Astrocyte of the hippocampus (primary cell): ENCODE measurements around the gene MYBPHL.

Experiments
- DNase-seq: peaks from one replicate; pipeline ENCODE4 v3.0.0; 2011; ENCODE audit warnings: low read depth, low spot score

Gene MYBPHL

DNA sequence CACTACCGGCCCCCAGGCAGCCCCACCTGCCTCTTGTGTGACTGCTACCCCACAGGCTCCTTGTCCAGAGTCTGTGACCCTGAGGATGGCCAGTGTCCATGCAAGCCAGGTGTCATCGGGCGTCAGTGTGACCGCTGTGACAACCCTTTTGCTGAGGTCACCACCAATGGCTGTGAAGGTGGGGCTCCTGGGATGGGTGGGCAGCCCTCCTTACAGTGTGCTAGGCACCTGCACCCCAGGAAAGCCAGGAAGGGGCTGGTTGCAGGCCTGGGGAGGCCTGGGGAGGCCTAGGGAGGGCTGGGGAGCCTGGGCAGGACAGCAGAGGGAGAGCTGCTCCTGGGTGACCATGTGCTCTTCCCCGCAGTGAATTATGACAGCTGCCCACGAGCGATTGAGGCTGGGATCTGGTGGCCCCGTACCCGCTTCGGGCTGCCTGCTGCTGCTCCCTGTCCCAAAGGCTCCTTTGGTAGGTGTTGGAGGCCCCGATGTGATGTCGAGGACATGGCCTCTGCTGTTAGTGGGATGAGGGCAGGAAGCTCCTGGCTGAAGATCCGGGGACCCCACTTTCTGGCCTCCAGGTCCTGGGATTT lies 41.0 kb downstream of the MYBPHL start:
- DNase-seq = no peak

DNA sequence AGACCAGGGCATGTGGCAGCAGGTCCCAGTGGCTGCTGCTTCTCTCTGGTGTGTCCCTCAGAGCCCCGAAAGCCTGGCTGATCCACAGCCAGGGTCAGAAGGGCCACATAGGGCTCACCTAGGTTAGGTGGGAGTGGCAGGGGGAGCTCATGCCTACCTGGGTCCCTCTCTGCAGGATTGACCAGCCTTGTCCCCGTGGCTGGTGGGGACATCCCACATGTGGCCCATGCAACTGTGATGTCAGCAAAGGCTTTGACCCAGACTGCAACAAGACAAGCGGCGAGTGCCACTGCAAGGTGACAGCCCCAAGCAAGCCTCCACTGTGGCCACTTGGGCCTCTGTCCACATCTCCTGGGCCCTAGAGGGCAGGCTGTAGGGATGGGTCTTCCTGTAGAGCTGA lies 41.8 kb downstream of the MYBPHL start:
- no peak for DNase-seq

DNA sequence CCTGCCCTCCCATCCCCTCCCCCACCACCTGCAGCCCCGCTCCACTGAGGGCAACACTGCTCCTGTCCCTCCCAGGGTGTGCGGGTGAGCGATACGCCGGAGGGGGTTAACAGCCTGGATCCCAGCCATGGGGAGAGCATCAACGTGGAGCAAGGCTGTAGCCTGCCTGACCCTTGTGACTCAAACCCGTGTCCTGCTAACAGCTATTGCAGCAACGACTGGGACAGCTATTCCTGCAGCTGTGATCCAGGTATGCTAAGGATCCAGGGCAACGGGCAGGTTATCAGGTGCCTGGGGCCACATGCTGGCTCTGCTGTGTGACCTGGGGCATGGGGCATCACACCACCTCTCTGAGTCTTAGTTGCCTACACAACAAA lies 42.4 kb downstream of the MYBPHL start:
- DNase-seq = no peak

DNA sequence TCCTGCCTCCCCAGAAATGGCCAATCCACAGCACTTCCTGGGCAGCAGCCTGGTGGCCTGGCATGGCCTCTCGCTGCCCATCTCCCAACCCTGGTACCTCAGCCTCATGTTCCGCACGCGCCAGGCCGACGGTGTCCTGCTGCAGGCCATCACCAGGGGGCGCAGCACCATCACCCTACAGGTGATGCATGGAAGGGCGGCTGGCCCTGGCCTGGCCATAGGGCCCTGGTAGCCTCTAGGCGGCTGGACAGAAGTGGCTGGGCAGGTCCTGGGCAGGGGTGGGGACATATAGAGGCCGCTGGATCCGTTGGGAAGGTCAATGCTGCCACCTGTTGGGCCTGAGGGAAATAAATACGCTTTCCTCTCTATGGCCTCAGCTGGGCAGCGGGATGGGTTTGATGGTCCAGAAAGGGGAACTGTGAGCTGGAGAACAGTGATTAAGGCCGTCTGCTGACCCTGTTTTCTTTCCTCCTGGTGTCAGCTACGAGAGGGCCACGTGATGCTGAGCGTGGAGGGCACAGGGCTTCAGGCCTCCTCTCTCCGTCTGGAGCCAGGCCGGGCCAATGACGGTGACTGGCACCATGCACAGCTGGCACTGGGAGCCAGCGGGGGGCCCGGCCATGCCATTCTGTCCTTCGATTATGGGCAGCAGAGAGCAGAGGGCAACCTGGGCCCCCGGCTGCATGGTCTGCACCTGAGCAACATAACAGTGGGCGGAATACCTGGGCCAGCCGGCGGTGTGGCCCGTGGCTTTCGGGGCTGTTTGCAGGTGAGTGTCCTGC lies 43.0 kb downstream of the MYBPHL start:
- DNase-seq = peak; percentile 90

DNA sequence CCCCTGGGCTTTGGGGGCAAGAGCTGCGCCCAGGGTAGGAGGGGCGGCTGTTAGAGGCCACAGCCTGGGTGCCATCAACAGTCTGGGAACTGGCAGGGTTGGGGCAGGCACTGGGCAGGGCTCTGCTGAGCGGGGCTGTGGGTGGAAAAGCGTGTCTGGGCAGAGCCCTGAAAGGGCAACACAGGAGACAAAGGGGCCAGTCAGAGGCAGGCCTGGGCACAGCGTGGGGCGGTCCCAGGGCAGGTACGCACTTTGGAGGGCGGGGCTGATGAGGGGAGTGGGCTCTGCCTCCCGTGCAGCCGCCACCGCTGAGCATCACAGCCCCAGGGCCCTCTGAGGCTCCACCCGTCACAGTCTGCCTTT lies 43.6 kb downstream of the MYBPHL start:
- DNase-seq = no peak

DNA sequence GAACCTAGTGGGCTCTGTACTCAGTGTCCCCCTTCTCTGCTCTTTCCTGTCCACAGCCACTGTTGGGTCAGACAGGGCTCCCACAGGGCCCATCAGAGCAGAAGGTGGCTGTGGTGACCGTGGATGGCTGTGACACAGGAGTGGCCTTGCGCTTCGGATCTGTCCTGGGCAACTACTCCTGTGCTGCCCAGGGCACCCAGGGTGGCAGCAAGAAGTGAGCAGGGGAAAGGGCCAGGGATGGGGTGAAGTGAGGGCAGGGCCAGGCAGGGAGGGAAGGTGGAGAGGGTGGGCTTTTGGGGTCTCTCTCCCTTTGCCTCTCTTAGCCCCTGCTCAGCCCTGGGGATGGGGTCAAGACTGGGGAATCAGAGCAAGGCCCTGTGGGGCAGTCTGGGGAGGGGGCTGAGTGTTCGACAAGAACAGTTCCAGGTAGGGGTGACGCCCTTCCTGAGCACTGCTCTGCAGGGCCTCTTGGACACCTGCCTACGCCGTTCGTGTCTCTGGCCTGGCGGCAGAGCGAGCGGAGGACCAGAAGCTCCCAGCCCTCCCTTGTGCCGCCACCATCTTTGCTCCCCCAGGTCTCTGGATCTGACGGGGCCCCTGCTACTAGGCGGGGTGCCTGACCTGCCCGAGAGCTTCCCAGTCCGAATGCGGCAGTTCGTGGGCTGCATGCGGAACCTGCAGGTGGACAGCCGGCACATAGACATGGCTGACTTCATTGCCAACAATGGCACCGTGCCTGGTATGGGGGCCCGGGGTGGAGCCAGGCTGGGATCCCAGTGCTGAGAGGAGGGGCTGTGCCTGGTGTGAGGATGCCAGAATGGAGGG lies 44.4 kb downstream of the MYBPHL start:
- no peak for DNase-seq

DNA sequence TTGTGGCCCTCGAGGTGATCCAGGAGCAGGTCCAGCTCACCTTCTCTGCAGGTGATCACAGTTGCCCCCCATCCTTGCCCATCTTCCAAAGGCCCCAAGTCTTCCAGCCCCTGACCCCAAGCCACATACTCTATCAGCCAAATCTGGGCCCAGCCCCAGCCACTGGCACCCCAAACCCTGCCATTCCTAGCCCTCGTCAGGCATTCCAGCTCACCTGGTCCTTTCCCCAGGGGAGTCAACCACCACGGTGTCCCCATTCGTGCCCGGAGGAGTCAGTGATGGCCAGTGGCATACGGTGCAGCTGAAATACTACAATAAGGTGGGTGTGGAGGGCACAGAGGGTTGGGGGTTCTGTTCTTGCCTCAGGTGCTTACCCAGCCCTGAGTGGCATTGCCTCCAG lies 45.2 kb downstream of the MYBPHL start:
- DNase-seq = no peak

DNA sequence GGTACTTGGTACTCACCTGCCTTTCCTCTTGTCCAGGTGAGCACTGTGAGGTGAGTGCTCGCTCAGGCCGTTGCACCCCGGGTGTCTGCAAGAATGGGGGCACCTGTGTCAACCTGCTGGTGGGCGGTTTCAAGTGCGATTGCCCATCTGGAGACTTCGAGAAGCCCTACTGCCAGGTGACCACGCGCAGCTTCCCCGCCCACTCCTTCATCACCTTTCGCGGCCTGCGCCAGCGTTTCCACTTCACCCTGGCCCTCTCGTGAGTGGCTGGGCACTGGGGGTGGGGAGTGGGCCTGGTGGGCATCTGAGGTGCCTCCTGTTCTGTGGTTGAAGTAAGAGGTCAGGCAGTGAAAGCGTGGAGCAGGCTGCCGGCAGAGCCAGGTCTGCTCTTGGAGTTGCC lies 45.8 kb downstream of the MYBPHL start:
- no peak for DNase-seq

DNA sequence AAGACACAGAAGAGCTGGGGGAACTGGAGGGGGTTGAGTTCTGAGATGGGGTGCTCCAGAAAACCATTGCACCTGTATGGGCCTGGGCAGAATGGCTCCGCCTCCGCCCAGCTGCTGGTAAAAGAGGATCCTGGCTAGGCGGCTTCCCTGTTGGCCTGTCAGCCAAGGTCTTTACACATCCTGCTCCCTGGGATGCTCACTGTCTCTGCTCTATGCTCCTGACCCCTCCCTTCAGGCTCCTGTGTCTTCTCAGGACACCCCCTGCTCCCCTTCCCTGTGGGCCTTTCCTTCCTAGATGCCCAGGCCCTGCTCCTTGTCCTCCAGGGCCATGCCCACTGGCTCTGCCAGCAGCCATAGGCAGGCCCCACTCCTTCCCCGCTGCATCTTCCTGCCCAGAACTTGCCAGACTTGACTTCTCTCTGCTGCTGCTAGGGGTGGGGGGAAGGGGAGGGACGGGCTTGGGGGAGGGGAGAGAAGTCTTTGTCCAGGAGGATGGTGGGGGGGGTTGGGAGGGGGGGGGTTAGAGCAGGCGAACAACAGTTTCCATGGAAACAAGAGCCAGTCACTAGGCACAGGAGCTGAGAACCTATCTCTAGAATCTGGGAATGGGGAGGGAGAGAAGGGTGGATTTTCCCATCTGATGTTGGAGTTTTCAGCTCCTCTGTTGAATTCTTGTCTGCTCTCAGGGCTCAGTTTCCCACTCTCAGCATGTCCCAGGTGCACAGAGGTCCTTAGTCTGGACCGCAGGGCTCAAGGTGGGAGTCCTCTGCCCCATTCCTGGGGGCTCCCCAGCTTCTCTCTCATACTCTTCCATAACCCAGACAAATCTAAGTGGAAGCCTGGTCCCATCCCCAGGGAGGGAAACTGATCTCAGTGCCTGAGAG lies 46.9 kb downstream of the MYBPHL start:
- DNase-seq = no peak

DNA sequence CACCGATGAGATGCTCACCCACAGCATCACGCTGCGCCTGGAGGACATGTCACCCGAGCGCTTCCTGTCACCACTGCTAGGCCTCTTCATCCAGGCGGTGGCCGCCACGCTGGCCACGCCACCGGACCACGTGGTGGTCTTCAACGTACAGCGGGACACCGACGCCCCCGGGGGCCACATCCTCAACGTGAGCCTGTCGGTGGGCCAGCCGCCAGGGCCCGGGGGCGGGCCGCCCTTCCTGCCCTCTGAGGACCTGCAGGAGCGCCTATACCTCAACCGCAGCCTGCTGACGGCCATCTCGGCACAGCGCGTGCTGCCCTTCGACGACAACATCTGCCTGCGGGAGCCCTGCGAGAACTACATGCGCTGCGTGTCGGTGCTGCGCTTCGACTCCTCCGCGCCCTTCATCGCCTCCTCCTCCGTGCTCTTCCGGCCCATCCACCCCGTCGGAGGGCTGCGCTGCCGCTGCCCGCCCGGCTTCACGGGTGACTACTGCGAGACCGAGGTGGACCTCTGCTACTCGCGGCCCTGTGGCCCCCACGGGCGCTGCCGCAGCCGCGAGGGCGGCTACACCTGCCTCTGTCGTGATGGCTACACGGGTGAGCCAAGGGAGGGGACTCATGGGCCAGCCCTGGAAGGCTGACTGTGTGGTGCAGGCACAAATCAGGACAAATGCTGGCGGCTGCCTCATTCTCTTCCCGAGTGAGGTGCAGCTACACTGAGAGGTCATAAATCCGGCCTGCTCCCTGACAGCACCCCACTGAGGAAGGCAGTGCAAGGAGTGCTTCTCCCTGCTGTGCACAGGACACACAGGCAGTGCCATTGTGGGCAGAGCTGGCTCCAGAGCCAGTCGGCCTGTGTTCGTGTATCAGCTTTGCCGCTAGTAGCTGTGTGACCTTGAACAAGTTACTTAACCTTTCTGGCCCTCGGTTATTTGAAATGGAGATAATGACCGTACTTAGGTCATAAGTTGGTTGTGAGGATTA lies 48.0 kb downstream of the MYBPHL start:
- DNase-seq = no peak

DNA sequence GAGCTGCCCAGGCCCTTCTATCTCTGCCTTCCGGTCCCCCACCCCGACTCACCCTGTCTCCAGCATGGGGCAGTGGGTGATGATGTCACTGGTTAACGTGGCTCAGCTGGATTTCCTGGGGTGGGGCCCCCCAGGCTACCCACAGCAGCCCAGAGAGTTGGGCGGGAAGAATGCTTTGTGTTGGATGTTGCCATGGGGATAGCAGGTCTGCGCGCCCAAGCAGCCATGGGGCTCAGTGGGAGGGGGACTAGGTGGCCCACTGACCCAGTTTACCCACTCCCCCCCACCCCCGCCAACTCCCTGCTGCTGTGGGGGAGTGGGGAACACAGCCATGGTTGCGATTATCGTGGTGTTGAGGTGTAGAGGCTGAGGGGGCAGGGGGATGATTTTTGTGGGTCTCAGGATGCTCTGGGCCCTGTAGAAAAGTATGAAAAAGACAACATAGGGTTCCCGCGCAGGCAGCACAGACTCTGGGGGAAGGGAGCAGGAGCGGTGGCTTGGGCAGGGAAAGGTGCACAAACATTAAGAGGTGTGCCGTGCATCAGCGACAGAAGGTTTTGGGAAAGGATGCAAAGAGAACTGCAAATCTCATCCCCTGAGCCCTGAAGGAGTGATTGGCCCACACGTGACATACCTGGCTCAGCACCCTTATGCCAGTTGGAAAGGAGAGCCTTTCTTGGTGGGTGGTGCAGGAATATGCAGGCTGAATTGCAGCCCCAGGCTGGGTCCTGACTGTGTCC lies 49.0 kb downstream of the MYBPHL start:
- DNase-seq = peak; percentile 43

DNA sequence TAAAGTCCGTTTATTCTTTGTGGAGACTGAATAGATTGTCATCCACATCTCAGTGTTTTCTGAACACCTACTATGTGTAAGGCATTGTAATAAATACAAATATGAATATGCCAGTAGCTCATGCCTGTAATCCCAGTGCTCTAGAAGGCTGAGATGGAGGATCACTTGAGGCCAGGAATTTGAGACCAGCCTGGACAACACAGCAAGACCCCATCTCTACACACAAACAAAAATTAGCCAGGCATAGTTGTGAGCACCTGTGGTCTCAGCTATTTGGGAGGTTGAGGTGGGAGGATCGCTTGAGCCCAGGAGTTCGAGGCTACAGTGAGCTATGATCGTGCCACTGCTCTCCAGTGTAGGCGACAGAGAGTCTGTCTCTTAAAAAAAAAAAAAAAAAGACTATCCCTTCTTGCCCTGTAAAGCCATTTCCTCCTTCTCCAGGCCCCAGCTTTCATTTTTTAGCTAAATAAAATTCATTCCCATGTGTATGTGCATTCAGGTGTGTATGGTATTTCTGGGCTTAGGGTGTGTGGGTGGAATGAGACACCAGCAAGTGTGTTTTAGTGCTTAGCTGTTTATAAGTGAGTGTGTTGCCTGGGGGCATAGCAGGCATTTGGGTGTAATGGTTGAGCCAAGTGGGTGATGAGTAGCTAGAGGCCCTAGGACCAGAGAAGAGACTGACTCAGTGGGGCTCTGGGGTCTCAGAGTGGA lies 49.7 kb downstream of the MYBPHL start:
- no peak for DNase-seq

DNA sequence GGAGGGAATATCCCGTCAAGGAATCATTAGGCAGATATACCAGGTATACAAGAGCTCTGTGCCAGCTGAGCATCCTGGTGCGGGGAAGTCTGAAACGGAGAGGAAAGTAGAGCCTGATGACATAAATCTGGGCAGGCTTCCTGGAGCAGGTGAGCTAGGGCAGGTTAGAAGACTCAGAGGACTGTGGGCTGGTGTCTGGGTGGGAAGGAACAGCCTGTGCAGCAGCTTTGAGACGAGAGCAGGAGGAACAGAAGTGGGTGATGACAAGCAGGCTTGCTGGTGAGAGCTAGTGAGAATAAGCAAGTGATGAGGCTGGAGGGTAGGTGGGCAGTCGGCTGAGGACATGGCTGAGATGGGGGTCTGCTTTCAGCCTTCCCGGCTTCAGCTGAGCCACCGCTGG lies 50.7 kb downstream of the MYBPHL start:
- no peak for DNase-seq

DNA sequence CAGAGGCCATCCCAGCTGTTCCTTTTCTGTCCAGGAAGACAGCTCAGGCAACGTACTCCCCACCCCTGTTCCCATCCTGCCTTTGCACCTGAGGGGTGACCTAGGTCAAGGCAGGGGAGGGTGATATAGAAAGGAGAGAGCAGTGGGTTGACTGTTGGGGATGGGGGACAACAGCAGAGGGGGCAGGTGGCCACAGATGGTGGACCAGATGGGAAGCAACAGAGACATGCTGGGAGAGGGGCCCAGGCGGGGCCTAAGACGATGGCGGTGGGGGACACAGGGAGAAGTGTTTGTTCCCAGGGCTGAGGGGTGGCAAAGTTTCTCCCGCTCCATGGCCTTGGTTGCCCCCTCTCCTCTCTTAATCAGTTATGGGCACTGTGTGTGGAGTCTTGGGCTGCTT lies 51.1 kb downstream of the MYBPHL start:
- DNase-seq = no peak

DNA sequence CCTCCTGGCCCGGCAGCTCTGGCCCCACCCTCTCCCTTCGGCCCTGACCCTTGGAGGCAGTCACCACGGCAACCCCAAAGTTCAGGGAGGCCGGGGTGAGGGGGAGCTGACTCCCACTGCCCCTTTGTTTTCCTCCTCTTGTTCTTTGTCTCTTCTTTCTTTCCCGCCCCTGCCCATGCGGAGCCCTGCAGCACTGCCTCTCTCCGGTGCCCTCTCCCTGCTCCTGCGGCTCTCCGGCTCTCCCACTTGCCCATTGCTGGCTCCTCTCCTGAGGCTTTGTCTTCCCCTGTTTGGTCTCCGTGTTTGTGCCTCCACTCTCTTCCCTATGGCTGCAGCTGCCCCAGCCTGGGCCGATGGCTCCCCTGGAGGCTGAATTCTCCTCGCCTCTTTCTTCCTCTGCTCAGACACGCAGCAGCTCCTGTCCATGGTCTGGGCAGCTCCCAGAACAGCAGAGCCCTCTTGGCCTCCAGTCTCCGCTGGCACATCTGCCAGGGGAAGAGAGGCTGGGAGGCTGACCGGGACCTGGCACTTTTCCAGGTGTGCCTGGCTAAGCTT lies 51.6 kb downstream of the MYBPHL start:
- DNase-seq = peak; percentile 47

DNA sequence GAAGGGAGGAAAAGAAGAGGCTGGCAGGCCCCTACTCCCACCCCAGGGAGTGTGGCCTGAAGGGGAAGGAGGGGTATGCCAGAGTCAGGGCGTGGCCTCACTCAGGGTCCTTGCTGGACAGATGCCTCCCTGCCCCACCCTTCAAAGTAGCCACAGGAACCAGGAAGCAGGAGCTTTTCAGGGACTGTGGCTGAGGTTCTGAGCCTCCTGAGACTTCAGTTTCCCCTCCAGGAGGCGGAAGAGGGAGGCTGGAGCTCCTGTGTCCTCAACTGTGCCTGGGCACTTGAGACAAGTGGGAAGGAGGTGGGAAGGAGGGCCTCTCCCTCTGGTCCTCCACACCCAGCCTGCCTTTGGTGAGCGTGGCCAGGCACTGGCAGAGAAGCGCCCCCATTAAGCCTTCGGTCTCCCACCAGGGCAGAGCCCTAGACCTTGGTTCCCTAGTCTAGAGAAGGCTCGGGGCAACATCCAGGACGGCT lies 52.2 kb downstream of the MYBPHL start:
- DNase-seq = peak; percentile 35

DNA sequence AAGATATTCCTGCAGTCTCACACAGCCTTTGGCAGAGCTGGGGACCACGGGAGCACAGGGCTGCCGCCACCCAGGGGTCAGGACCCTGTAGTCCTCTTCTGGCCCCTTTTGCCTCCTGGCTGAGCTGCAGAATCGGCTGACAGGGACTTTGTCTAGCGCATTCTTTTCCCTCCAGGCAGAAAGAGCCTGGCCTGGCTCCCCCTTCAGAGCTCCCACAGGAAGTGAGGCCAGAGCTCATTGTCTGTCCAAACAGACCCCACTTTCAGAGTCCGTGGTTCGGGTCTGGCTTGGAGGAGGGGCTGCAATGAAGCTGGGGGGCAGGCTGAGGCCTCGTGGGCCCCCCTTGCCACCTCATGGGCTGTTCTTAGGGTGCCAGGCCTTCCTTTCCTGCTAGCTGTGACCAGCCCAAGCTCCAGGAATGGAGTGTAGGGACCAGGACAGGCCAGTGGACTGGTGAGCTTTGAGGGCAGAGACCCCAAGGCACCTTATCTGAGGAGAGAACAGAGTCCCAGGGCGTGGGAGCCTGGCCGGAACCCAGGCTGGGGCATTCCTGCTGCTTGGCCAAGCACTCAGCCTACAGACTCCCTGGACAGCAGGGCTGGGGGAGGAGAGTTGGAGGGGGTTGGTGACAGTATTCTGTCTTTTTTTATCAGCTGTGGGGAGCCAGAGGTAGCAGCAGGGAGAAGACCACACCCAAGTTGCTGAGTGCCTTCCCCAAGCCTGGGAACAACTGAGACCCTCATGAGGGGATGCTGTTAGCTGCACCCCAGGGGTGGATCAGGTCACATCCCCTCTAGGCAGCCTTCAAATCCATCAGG lies 52.8 kb downstream of the MYBPHL start:
- DNase-seq = peak; percentile 75
